Cardiac septum (tissue), 1 donor: ENCODE measurements around the gene CIDEB. TPM values are rescaled to one million over a fixed set of nuclear protein-coding genes. Genes with fewer than 3 reads are reported as not detected.

Source experiments
- DNase-seq: peaks from one replicate; pipeline ENCODE4 v3.0.0-alpha.2; 2020; ENCODE audit warnings: low spot score
- intact Hi-C: fragments of 100-400 bp; cut with DNase I; formaldehyde crosslinking; loops from one replicate; pipeline ENCODE4 v1.14.0; 2022
- total RNA-seq: library from RNA; stranded (reverse); fragmentation: NEBNext Ultra II Directional; extraction: Animal tissue kit (Norgen Biotek cat#: 25700); gene quantifications from one replicate; pipeline ENCODE4 v1.2.1, GENCODE V29; 2021
- donor health status: DM: no; HTN: no; CAD: no.

Gene CIDEB
- total RNA-seq, 1 donor from 2014 or later, result 2.4 TPM

DNA sequence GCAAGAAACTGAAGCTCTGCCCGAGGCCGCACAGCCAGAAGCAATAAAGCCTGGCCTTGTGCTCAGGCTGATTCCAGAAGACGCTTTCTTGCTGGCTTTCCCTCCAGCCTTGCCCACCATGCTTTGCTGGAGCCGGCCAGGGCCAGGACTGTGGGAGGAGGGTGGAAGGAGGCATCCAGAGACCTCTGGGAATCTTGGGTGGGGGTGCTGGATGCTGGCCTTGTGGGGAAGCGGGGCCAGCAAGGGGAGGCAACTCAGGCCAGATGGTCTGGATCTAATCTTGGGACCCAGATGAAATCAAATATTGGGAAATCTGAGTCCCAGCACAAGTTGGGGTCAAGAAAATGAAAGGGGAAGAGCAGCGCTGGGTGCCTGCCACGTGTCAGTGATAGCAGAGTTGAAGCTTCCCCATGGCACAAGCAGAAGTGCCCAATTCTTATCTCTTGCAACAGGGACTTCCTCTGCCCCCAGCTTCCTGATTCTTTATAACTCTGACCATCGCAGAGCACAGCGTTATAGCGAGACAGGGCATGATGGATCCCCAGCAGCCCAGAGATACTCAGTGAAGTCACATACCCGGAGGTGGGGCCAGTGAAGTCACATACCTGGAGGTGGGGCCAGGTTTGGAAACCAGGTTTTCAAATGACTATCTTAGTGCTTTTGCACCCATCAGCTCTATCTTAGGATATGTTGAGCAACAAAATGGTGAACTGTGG is 30.0 kb downstream of the CIDEB start:
- no peak for DNase-seq
- intact Hi-C loops, result no loop called here

DNA sequence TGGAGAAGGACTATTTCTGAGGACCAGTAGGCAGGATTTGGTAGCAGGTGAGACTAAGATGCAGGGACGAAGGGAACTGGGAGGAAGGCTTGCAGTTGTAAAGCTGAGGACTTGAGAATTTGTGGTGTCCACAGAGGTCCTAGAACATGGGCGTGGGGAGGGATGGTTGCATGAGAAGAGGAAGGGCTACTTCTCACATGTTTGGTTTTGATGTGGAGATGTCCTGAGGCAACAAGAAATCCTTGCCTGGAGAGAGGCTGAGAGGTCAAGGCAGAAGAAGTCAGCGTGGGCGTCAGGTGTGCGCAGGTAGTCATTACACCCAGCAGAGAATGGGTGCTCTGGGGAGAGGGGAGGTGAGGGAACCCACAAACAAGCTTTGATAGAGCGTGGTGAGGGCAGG is 30.7 kb downstream of the CIDEB start:
- DNase-seq, result no peak
- intact Hi-C loops, result no loop called here

DNA sequence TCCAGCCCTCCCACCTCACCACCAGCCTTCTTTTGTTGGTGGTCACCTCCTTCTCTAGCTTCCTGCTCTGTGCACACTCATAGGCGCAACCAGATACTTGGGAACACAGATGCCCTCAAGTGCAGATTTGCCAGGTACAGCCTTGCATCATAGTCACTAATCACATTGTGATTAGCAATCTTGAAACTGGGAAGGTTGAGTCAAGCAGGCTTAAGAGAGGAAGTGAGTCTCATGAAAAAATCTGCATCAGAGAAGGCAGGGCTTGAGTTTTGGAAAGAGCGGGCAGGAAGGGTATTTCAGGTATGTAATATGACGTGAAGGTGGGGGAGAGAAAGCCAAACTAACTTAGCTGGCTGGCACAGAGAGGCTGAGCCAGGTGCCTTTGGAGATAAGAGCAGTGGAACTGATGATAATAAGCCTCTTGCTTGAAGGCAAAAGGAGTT is 33.7 kb downstream of the CIDEB start:
- no peak for DNase-seq
- intact Hi-C loops, result no loop called here

DNA sequence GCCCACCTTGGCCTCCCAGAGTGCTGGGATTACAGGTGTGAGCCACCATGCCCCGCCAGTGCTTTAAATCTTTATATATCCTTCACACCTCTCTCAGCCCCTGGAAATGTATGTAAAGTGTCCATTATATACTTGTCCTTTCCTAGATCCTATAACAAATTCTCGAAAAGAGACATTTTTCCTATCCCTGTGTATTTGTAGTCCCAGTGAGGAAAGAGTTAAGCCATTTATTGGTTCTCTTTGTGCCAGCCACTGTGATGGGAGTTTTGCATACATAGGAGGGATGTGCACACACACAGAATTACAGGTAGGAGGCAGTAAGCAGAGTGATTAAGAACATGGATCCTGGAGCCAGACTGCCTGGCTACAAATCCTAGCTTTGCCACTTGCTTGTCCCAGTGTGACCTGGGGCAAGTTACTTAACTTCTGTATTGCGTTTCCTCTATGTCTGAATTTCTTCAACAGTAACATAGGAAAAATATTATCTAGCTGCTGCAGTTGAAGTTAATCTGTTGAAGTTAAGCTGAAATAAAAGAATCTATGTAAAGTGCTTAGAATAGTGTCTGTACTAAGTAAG is 34.3 kb downstream of the CIDEB start:
- intact Hi-C loops, result no loop called here
- DNase-seq, result no peak

DNA sequence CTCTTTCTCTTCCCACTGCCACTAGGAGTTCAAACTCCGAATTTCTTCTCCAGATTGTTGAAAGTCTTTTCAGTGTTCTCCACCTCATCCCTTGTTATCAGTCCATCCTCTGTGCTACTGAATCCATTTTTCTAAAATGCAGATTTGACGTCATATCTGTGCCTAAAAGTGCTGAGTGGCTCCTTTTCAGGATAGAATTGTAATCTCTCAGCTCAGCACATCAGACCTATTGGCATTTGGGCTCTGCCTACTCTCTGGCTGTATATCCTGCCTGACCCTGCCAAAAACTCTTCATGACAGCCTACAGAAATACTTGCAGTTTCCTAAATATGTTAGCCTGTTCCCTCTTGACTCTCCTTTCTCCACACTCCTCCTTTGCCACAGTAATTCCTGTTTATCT is 35.3 kb downstream of the CIDEB start:
- no peak for DNase-seq
- intact Hi-C loops, result no loop called here

DNA sequence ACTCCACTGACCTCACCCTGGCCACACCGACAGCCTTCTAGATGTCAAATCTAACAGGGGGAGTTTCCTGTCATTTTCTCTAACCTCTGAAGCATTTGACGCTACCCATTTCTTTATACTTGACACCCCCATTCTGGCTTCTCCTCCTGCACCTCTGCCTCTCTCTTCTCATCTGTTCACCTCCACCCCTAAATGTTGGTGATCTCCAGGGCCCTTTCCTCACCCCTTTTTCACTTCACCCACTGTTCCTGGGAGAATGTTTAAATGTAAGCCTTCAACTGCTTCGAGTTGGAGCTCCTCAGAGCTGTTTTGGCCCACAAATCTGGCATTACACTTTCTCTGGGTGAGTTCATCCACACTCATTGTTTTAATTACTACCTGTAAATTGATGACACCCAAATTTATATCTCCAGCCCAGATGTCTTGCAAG is 35.9 kb downstream of the CIDEB start:
- no peak for DNase-seq
- intact Hi-C loops, result no loop called here

DNA sequence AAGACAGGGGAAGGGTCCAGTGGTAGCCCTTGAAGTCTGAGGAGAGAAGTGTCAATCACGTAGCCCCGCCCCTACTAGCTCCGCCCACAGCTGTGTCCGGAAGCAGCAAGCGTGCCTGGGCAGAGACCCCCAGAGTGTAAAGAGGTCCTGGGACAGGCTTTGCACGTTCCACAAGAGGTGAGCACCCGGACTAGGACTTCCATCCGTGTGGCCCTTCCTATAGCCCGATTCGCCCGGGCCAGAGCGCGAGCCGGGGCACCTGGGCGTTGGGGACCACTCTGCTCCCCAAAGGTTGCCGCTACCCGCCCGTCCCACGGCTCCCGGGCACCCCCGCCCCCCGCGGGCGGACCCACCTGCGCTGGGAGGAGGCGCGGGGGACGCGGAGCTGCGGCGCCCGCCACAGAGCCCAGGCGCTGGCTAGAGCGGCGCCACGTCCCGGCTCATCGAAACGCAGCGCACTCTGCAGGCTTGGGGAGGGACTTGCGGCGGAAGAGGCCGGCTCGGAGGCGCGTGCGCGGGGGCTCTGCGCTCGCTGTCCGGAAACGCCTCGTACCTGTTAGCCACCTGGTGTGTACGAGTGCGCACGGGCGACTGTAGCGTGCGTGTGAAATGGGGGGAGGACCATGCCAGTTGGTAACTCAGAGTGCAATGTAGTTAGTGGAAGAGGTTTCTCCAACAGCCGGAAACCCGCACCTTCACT is 36.5 kb downstream of the CIDEB start, which contains the start of gene RABGGTA:
Gene RABGGTA (minus strand): TSS at position 464 of the 700 bp plus-strand sequence. CDS start 482 bp downstream, outside the sequence.
- intact Hi-C loops, result no loop called here
- peak; percentile 94 for DNase-seq

DNA sequence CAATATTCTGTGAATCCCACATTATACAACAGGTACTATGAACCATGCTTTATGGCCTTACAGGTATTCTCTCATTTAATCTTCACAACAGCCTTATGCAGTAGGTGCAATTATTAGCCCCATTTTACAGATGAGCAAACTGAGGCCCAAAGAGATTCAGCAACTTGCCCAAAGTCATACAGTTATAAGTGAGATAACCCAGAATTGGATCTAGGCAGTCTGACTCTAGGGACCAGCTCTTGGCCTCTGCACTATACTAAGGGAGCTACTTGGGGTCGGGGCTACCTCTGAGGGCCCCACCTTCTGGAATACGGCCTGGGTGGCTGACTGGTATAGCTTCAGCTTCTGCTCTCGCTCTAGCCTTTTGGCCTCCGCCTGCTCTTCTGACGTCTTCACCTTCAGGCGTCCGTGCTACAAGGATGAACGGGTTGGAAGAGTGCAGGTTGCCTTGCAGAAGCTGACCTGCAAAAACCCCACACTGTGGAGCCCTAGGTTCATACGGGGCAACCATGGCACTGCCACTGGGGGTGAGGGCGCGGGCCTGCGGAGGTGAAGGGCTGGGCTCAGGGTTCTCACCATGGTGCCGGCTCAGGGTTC is 37.1 kb downstream of the CIDEB start:
- no peak for DNase-seq
- intact Hi-C loops, result no loop called here

DNA sequence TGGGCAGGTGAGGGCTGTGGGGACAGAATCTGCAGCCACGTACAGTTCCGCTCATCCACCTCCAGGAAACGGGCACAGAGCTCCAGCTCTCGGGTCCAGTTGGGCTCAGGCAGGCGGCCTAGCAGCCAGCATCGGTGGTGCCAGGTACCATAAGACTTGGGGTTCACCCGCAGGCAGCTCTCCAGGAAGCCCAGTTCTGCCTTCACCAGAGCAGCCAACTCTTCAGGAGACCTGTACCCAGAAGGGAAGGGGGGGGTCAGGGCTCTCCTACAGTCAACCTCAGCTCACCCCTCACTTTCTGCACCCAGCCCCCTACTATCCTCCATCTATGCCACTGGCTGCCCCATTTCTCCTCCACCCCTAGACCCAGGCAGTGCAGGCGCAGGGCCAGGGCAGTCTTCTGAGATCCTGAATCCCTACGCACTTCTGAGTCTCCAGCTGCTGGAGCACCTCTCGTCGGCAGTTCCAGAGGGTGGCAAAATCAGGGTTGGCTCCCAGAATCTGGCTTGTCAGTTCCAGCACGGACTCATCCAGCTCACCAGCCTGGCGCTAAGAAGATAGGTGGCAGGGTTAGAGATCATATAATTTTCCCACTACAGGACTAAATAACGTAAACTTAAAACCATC is 37.8 kb downstream of the CIDEB start:
- intact Hi-C loops, result no loop called here
- DNase-seq, result no peak

DNA sequence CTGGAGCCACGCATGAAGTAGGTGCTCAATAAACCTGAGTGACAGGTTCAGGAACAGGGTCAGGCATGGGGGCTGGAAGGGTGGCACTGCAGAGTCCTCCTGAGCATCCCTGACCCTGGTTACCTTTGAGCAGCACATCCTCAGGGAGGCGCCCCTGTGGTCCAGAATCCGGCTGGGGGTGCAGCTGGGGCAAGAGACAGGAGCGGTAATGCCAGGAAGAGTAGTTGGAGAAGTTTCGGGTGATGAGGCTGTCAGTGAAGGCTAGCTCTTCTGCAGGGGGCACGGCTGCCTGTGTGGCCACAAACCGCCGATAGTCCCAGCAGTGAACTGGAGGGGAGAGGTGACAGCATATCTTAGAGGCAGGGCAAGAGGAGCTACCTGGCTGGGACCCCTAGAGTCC is 38.4 kb downstream of the CIDEB start:
- intact Hi-C loops, result no loop called here
- DNase-seq, result no peak

DNA sequence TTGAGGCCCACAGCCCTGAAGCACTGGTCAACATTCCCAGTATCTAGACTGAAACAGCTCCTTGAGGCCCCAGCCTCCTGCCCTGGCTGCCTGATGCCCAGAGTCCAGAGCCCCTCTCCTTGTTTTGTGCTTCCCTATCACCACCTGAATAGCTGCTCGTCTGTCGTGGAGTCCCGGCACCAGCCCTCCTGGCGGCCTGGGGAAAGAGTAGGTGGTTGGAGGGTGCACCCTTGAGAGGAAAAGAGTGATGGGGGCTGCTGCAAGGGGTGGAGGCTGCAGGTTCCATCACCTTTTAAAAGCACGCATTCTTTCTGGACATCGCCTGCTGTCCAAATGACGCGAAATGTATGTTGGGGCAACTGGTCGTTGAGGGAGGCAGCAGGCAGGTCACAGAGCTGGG is 39.6 kb downstream of the CIDEB start:
- intact Hi-C loops, result no loop called here
- DNase-seq, result no peak

DNA sequence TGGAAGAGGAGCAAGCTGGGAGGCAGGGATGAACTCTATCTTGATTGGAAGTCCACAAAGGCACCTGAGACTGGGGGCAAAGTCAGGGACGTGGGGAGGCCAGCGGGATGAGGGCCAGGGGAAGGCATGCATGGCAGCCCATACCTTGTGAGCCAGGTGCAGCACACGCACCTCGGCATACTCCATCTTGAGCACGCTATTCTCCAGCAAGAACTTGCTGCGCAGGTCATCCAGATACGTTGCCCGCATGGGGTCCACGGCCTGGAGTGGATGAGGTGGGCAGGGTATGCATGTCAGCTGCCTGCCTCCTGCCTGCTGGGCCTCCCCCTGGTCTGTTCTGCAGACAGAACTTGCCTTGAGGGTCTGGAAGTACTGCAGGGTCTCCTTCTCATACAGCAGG is 40.3 kb downstream of the CIDEB start:
- DNase-seq, result no peak
- intact Hi-C loops, result no loop called here

DNA sequence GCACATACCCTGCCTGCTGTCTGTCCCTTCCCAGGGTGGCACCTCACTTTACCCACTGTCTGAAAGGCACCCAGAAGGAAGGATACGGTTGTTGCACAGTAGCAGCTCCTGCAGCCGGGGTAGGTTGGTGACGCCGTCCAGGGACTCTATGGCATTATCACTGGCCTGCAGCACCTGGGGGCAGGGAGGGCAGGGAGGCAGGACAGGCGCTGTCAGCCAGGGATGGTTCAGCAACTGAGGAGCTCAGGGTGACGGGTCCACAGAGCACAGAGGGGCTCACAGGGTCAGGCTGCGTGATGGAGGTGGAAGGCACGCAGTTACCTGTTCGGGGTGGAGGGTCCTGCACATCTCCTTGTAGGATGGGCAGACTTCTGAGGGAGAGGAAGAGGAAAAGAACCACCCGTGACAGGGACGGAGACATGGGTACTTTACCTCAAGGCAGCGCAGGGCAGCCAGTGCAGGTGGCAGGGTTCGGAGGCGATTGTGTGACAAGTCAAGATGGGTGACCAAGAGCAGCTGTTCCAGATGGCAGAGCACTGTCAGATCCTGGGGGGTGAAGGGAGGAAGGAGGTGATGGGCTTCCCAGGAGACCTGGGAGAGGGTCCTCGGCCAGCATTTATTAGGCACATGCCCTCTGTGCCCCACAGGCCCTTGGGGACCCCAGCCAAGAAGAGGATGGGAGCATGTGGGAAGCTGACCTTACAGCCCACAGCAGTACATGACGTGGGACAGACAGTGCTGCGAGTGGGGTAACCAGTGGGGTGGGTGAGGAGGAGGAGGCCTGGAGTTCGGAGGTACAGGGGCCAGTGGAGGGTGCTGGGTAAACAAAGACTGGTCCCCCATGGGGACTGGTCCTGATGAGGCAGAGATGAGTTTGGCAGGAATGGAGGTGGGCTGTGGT is 41.2 kb downstream of the CIDEB start:
- no peak for DNase-seq
- intact Hi-C loops, result no loop called here

DNA sequence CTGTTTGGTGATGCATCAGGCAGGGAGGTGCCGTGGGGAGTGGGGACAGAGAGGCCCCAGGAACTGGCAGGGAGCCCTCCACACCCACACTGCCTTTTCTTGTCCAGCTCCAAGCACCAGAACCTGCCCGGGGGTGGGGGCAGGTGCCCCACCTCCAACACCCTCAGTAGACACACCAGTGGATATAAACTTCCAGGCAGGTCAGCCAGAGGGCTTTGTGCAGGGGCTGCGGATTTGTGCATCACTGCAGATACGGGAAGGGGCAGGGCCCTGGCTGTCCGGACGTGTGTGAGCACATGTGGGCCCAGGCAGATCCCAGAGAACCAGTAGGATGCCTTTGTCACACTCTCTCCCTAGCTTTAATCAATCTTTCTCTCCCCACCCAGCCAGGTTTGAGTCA is 43.5 kb downstream of the CIDEB start:
- no peak for DNase-seq
- intact Hi-C loops, result no loop called here

DNA sequence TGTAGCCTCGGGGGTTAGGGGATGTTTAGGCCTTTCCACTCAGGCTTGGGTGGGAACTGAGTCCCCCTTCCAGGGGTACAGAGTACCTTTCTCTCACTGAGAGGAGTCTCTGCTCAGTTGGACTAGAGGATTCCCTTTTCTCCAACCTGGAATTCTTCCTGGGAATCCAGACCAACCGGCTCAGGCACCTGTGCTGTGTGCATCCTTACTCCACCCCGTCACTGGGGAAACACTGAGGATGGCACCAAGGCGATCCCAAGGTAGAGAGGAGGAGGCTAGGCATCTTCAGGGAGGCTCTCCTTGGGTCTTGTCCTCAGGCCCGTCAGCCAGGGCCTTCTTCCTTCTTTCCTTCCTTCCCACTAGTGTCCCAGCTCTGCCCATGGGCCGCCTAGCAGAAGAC is 43.9 kb downstream of the CIDEB start:
- no peak for DNase-seq

DNA sequence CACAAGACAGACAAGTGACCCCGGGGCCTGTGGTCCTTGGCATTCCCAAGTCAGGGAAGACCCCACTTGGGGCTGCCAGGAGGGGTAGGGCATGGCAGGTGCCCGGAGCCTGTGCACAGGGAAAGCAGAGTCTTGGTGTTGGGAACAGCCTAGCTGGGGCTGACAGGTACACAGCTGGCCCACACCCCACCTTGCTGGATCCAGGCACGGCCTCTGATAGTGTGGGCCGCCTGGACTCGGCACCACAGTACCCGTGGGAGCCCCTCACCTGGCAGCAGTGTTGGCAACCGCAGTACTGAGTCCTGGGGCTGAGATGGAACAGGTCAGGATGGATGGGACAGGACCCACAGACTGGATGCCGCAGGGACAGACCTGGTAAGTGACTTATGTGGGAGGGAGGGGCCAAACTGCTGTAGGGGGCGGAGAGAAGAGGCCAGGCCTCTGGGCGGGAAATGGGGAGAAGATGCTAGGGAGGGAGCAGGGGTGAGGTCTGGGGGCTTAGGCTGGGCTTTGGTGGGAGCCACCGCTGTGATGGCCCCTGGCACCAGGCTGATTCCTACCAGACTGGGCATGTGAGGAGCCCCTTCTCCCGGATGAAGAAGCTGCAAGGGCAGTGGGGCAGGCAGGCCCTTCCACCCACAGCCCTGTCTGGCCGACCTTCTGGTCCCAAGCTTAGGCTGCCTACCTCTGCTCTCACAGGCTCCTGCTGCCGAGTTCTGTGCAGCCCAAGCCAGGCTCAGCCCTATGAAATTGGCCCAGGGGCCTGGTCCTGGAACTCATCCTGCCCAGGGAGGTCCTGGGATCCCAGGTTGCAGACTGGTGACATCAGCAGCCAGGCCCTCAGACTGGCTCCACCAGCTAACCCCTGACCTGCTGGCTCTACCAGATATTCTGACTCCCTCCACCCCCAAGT is 44.7 kb downstream of the CIDEB start, which contains the start of gene TGM1:
Gene TGM1 (minus strand): TSS at position 357 of the 913 bp plus-strand sequence. CDS start 825 bp downstream, outside the sequence.
- intact Hi-C loops, result no loop called here
- no peak for DNase-seq

More for the DNA sequence above, 43.9 kb downstream of the CIDEB start:
- intact Hi-C loops, result no loop called here

DNA sequence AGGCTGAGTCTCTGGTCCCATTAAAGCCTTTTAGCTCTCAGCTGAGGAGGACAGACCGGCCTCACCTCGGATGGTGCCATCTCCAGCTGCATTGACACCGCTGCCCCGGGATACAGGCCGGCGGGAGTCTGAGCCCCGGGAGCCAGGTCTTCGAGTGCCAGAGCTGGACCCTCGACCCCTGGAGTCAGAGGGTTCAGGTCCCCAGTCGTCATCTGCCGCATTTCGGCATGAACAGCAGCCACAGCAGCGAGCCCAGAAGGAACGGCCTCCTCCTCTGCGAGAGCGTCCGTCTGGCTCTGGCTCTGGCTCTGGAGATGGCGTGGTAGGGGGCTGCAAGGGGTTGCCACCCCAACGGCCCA is 45.8 kb downstream of the CIDEB start:
- intact Hi-C loops, result no loop called here
- no peak for DNase-seq
